Measurements from ENCODE around the gene ARID1B. TPM values are rescaled to one million over a fixed set of nuclear protein-coding genes. Genes with fewer than 3 reads are reported as not detected.

The ARID1B gene
- total and polyA plus RNA-seq, 9 of the 15 experiments (the other 6 are each of a cell fraction or from before 2014, with no cell fraction given): 12.5 to 50.5 (median 25.8) TPM

DNA sequence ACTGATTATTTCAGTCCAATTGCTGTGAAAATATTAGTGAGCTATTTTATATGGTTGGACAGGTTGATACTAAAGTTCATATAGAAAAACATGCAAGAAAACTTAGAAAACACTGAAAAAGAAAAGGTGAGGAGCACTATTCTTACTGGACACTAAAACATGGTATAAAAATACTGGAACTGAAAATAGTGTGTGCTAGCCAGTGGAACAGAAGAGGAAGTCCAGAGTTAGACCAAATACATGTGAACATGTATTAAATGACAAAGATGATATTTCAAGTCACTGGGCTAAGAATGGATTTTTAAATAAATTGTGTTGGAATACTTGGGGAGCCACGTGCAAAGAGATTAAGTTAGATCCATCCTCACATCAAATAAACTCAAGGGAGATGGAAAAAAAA is 327.6 kb downstream of the ARID1B start (continued):
- TF ChIP-seq ZBTB33 (CRISPR knock-in tag; IDR thresholded peaks at IDR 0.05): no peak
- TF ChIP-seq SRSF7 (optimal IDR thresholded peaks at IDR 0.05; ENCODE audit: low read depth, low read length): no peak
- TF ChIP-seq CHD4 (IDR thresholded peaks at IDR 0.05; ENCODE audit: insufficient read depth, insufficient replicate concordance, low read depth, low read length, poor library complexity, severe bottlenecking): no peak
- TF ChIP-seq, protein P1, sequence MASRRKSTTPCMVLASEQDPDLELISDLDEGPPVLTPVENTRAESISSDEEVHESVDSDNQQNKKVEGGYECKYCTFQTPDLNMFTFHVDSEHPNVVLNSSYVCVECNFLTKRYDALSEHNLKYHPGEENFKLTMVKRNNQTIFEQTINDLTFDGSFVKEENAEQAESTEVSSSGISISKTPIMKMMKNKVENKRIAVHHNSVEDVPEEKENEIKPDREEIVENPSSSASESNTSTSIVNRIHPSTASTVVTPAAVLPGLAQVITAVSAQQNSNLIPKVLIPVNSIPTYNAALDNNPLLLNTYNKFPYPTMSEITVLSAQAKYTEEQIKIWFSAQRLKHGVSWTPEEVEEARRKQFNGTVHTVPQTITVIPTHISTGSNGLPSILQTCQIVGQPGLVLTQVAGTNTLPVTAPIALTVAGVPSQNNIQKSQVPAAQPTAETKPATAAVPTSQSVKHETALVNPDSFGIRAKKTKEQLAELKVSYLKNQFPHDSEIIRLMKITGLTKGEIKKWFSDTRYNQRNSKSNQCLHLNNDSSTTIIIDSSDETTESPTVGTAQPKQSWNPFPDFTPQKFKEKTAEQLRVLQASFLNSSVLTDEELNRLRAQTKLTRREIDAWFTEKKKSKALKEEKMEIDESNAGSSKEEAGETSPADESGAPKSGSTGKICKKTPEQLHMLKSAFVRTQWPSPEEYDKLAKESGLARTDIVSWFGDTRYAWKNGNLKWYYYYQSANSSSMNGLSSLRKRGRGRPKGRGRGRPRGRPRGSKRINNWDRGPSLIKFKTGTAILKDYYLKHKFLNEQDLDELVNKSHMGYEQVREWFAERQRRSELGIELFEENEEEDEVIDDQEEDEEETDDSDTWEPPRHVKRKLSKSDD (conservative IDR thresholded peaks at IDR 0.05; ENCODE audit: low read length): no peak
- no peak for TF ChIP-seq CHCHD3 (CRISPR knock-in tag; IDR thresholded peaks at IDR 0.05)
- TF ChIP-seq JUNB (CRISPR knock-in tag; conservative IDR thresholded peaks at IDR 0.05): no peak
- TF ChIP-seq ZNF24 (IDR thresholded peaks at IDR 0.05): no peak
- no peak for TF ChIP-seq TARDBP (IDR thresholded peaks at IDR 0.05)
